Adrenal gland (tissue), 12 donors: ENCODE results near the gene S100A10. TPM values are rescaled to one million over a fixed set of nuclear protein-coding genes. Genes with fewer than 3 reads are reported as not detected.

ENCODE experiments used
- DNase-seq, 7 donors: peaks; one replicate each; pipeline ENCODE4 v3.0.0-alpha.2; 2019 to 2020
- H3K27ac ChIP-seq, 5 donors: fragments of 200-600 bp; sonication (generic) in 4 of 5; 1 replicate in 3 of 5; 2 replicates in 2 of 5; pipeline versions ENCODE4 v1.5.1 to v1.8.0; 2016 to 2020; ENCODE audit warnings: mild to moderate bottlenecking in 1 of 5
- H3K27me3 ChIP-seq: fragments of 200-600 bp; 2 replicates; pipeline ENCODE4 v1.8.0; 2021
- H3K36me3 ChIP-seq, 2 donors: fragments of 200-600 bp; replicated peaks in 1 of 2; 1 replicate in 1 of 2; 2 replicates in 1 of 2; pipeline versions ENCODE4 v1.5.1 to v1.8.0; 2018 to 2022
- H3K4me1 ChIP-seq, 2 donors: fragments of 200-600 bp; replicated peaks in 1 of 2; 1 replicate in 1 of 2; 2 replicates in 1 of 2; pipeline versions ENCODE4 v1.5.1 to v1.8.0; 2018 to 2021
- H3K4me3 ChIP-seq, 4 donors: fragments of 200-600 bp; sonication (generic) in 3 of 4; one replicate each; pipeline ENCODE4 v1.5.1; 2016 to 2018
- H3K9me3 ChIP-seq, 3 donors: fragments of 200-600 bp; sonication (generic) in 1 of 3; replicated peaks in 1 of 3; 1 replicate in 2 of 3; 2 replicates in 1 of 3; pipeline versions ENCODE4 v1.5.1 to v1.8.0; 2016 to 2021
- POLR2A ChIP-seq, 2 donors: fragments of 450-650 bp; IDR thresholded peaks; one replicate each; pipeline ENCODE4 v1.6.1; 2017; ENCODE audit warnings: antibody characterized with exemption in 2 of 2, mild to moderate bottlenecking in 2 of 2, moderate library complexity in 1 of 2
- WGBS, 4 donors: extraction: QIAGEN DNeasy Blood & Tissue Kit in 2 of 4; methylation state at CpG; one replicate each; pipeline versions ENCODE4 v1.1.5 to v1.1.7; 2013 to 2017; 5-methylcytosine and 5-hydroxymethylcytosine counted together
- intact Hi-C, 2 donors: fragments of 100-400 bp; cut with DNase I; formaldehyde crosslinking; loops; one replicate each; pipeline versions ENCODE4 v1.14.1 to v1.15.0; 2022 to 2023
- polyA plus RNA-seq, 3 donors: library from polyadenylated mRNA; stranded (reverse); fragments of 200-250 nt in 2 of 3; fragments of 350-450 nt in 1 of 3; fragmentation: Illumina TruSeq in 1 of 3; extraction: RNeasy Lipid Tissue Mini Kit (QIAGEN cat#74804) in 1 of 3; gene quantifications; one replicate each; pipeline ENCODE4 v1.2.3, GENCODE V29; 2013 to 2014
- total RNA-seq, 9 donors: library from RNA; depleted of rRNA in 4 of 9; stranded (reverse); fragments of >200 nt in 4 of 9; fragments of 120-200 nt in 1 of 9; fragmentation: NEBNext Ultra II Directional in 1 of 9; extraction: Animal tissue kit (Norgen Biotek cat#: 25700) in 1 of 9; gene quantifications; one replicate each; pipeline versions ENCODE4 v1.1.0 to v1.2.4, GENCODE V29; 2013 to 2023
- TF ChIP-seq, protein P1 (sequence below), 6 experiments: fragments of 450-650 bp in 4 of 6; fragments of 200-600 bp in 2 of 6; sonication (generic) in 1 of 6; IDR thresholded peaks; 1 replicate in 5 of 6; 2 replicates in 1 of 6; pipeline versions ENCODE4 v1.5.1 to v1.8.0; 2016 to 2021; ENCODE audit warnings: antibody characterized with exemption in 6 of 6, mild to moderate bottlenecking in 2 of 6, moderate library complexity in 1 of 6
- donor health status: healthy with polysubstance abuse.
- donor health status: Bipolar disorder and iron deficiency.
- donor health status: DM: yes; HTN: yes; CAD: no.
- donor health status: DM: no; HTN: no; CAD: no.
- donor health status: DM: no; HTN: no; CAD: no.
- donor health status: DM: yes; HTN: yes; CAD: no.

S100A10 gene
- total and polyA plus RNA-seq, 12 donors: 24.9 to 860 (median 366) TPM

DNA sequence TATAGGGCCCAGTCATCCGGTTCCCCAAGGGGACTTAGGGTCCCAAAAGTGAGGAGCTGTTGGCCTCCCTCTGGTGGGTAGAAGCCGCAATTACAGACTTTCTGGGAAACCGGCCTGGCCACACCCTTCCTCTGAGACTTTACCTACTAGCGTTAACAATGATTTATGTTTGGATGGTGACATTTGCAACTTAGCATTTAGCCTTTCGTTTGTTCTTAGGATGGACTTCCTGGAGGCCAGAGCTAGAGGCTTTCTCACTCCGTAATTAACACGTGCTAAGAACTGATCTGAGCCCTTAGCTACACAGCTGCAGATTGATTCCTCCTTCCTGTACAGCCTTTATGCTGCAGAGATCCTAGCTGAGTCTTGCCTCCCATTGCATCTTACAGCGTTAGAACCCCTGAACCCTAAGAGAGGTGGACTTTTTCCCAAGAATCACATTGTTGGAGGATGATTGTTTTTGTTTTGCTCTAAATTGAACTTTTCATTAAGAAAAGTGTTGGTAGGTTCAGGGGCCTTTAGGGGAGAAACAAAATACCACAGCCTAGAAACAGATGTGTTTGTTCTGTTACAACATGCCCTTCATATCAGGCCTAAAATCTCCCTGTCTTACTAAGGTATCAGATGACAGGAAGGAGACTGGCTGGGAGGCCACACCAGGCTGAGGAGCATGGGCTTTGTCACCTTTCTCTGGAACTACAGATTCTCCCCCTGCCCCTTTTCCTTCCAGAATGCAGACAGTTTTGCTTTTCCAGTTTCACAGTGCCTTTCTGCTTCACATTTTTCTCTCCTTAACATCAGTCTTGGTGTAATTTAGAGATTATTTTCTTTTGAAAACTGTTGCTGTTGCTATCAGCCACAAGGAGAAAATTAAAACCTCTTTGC lies 41.2 kb upstream of the S100A10 start:
- H3K9me3 ChIP-seq: no peaks in the 10 kb centered on the region
- H3K27me3 ChIP-seq: no peaks in the 10 kb centered on the region
- peak overlapping the region in 3 of 5 donors; percentile 19 to 88 (median 51) for H3K27ac ChIP-seq
- H3K4me1 ChIP-seq: peaks cover 7 to 25% of the 10 kb centered on the region in 2 donors
- peak in 2 of 7 donors; percentile 20 to 23 for DNase-seq
- intact Hi-C loops: no loop called here
- 34 to 62% (median 40%) methylated on average over 8 of the region's 8 CpGs for WGBS, 4 donors
- TF ChIP-seq, protein P1, sequence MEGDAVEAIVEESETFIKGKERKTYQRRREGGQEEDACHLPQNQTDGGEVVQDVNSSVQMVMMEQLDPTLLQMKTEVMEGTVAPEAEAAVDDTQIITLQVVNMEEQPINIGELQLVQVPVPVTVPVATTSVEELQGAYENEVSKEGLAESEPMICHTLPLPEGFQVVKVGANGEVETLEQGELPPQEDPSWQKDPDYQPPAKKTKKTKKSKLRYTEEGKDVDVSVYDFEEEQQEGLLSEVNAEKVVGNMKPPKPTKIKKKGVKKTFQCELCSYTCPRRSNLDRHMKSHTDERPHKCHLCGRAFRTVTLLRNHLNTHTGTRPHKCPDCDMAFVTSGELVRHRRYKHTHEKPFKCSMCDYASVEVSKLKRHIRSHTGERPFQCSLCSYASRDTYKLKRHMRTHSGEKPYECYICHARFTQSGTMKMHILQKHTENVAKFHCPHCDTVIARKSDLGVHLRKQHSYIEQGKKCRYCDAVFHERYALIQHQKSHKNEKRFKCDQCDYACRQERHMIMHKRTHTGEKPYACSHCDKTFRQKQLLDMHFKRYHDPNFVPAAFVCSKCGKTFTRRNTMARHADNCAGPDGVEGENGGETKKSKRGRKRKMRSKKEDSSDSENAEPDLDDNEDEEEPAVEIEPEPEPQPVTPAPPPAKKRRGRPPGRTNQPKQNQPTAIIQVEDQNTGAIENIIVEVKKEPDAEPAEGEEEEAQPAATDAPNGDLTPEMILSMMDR (IDR thresholded peaks at IDR 0.05): peak; percentile 3 to 56 (median 34)
- no peak for TF ChIP-seq POLR2A (IDR thresholded peaks at IDR 0.05)
- H3K36me3 ChIP-seq: peaks cover 0 to 26% of the 10 kb centered on the region in 2 donors
- H3K4me3 ChIP-seq: peak overlapping the region in 2 of 4 donors; percentile 40 to 77

DNA sequence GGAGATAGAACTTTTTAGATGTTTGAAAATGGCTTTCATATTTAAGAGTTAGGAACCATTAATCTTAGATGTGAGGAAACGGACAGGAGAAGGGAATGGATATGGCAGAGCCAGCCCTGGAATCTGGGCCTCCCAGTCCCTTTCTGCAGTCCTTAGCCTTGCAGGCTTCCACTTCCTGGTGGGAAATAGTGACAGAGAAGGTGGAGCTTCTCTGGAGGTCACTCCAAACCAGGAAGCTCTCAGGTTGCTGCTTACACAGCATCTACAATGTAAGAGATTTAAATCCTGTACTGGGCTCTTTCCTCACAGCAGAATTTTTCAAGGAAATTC lies 40.6 kb upstream of the S100A10 start:
- H3K27me3 ChIP-seq: no peaks in the 10 kb centered on the region
- DNase-seq: no peak
- H3K4me1 ChIP-seq: peaks cover 7 to 25% of the 10 kb centered on the region in 2 donors
- peak overlapping the region in 1 of 4 donors; percentile 77 for H3K4me3 ChIP-seq
- H3K36me3 ChIP-seq: peaks cover 0 to 26% of the 10 kb centered on the region in 2 donors
- no peak for TF ChIP-seq POLR2A (IDR thresholded peaks at IDR 0.05)
- TF ChIP-seq, protein P1 (IDR thresholded peaks at IDR 0.05): peak in 1 of 6 experiments; percentile 25
- intact Hi-C loops: no loop called here
- WGBS, 4 donors: 58 to 82% (median 65%) methylated on average over 1 of the region's 1 CpG
- no peaks in the 10 kb centered on the region for H3K9me3 ChIP-seq
- peak overlapping the region in 2 of 5 donors; percentile 33 to 51 for H3K27ac ChIP-seq

DNA sequence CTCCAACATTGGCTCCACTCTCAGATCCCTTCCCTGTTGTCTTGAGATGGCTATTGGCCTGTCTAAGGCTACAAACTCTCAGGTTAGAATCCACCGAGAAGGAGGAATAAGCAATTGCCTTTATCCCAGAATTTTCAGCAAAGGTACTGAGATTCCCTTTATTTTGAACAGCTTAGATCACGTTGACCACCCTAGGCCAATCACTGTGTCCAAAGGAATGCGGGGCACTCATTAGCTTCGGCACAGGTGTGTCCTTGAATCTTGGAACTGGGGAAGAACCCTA lies 36.2 kb upstream of the S100A10 start:
- H3K4me1 ChIP-seq: peaks cover 3 to 13% of the 10 kb centered on the region in 2 donors
- TF ChIP-seq POLR2A (IDR thresholded peaks at IDR 0.05): no peak
- TF ChIP-seq, protein P1 (IDR thresholded peaks at IDR 0.05): no peak
- H3K9me3 ChIP-seq: no peaks in the 10 kb centered on the region
- no peak overlapping the region for H3K27ac ChIP-seq
- peaks cover 0 to 26% of the 10 kb centered on the region in 2 donors for H3K36me3 ChIP-seq
- intact Hi-C loops: no loop called here
- no peak overlapping the region for H3K4me3 ChIP-seq
- H3K27me3 ChIP-seq: no peaks in the 10 kb centered on the region
- WGBS, 4 donors: 87 to 96% (median 91%) methylated on average over 4 of the region's 4 CpGs
- DNase-seq: no peak

DNA sequence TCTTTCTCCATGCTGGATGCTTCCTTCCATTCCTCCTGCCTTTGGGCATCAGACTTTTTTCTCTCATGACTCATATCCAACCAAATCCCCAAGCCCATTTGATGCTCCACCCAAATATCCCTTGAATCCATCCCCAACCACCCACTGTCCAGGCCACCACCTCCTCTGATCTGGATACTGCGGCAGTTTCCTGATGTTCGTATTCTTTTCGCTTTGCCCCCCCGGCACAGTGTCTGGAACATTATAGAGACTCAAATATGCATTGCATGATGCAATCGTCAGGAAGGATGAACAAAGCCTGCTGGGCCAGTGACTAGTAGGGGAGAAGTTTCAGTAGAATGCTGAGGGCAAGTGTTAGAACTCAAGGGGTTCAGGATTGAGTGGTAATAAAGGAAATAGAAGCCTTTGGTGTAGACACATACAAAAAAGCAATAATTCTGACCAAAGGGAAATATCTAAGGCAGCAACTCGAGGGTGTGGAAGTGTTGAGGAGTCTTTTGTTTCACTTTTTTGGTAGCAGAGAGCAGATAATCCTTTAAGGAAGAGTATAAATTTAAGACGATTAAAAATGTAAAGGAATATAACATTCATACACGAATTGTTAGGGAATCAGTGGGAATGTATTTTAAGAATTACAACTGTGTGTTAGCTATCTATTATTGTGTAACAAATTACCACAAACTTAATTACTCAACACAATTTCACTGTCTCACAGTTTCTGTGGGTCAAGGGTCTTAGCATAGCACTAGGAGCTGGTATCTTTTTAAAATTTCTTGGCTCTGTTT lies 35.7 kb upstream of the S100A10 start:
- no peak overlapping the region for H3K27ac ChIP-seq
- intact Hi-C loops: no loop called here
- no peaks in the 10 kb centered on the region for H3K9me3 ChIP-seq
- no peaks in the 10 kb centered on the region for H3K27me3 ChIP-seq
- no peak for TF ChIP-seq POLR2A (IDR thresholded peaks at IDR 0.05)
- TF ChIP-seq, protein P1 (IDR thresholded peaks at IDR 0.05): no peak
- WGBS, 4 donors: 79 to 87% (median 83%) methylated on average over 8 of the region's 8 CpGs
- no peak overlapping the region for H3K4me3 ChIP-seq
- no peak for DNase-seq
- H3K4me1 ChIP-seq: peaks cover under 1 to 9% of the 10 kb centered on the region in 2 donors
- peaks cover 0 to 26% of the 10 kb centered on the region in 2 donors for H3K36me3 ChIP-seq
